HG02885 (cell line): ENCODE results near the gene IL36RN.
A peak's percentile ranks its signal among the peaks of the same experiment; 100 is the strongest.
"Not testable (repeated sequence)": the region's sequence is repeated elsewhere in the genome, so short reads cannot be mapped to it uniquely, and the experiment has no call there.

Experiments used
- ATAC-seq: cut with Tn5 transposase; IDR thresholded peaks from one replicate; pipeline ENCODE4 v1.9.1; 2021; ENCODE audit warnings: mild to moderate bottlenecking; ENCODE audit not compliant: unreplicated experiment, poor library complexity

IL36RN gene

DNA sequence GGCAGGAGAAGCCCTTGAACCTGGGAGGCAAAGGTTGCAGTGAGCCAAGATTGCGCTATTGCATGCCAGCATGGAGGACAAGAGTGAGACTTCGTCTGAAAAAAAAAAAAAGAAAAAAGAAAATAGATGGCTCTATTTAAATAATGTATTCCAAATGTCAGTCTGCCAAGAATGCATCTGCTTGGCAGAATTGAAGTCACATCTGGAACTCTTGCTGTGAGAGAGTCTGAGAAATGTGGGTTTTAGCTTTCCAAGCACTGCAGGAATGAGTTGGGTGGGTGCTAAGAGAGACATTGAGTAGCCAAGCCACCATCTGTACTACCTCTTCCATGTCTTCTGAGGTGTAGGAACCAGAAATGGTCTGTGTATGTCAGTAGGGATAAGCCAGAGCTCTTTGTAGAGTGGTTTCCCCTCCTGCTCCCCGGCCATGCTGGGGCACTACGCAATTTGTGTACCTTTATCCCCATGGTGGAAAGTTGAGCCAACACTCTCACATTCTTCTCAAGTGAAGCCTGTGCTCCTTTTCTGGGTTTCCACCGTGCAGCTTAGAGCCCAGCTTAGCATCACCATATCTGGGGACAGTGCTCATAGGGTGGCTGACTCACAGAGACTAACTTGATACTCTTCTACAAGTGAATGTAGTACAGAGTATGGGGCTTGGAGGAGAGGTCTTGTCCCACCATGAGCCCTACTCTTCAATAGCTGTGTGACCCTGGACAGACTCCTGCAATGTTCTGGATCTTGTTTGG, 34.0 kb downstream of the IL36RN start:
- ATAC-seq: no peak

DNA sequence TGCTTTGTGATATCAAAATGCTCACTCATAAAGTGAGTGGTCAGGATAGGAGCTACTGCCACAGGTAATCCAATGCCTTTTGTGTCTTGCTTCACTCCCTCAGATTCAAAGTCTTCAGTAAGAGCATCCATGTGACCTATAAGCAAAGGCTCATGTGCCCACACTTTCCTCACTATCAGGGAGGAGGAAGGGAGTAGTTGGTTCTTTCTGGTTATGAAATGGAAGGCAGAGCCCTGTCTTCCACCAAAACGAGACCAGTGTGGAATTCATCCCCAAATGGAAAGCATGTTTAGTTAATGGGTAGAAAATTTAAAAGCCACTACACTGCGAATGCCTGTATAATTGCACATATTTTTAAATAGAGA, 34.6 kb downstream of the IL36RN start:
- ATAC-seq: no peak

DNA sequence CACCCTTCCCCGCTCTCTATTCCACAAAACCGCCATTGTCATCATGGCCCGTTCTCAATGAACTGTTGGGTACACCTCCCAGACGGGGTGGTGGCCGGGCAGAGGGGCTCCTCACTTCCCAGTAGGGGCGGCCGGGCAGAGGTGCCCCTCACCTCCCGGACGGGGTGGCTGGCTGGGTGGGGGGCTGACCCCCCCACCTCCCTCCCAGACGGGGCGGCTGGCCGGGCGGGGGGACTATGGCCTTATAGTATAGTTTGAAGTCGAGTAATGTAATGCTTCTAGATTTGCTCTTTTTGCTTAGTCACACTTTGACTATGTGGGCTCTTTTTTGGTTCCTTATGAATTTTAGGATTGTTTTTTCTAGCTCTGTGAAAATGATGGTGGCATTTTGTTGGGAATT, 37.3 kb downstream of the IL36RN start:
- not testable (repeated sequence) for ATAC-seq

DNA sequence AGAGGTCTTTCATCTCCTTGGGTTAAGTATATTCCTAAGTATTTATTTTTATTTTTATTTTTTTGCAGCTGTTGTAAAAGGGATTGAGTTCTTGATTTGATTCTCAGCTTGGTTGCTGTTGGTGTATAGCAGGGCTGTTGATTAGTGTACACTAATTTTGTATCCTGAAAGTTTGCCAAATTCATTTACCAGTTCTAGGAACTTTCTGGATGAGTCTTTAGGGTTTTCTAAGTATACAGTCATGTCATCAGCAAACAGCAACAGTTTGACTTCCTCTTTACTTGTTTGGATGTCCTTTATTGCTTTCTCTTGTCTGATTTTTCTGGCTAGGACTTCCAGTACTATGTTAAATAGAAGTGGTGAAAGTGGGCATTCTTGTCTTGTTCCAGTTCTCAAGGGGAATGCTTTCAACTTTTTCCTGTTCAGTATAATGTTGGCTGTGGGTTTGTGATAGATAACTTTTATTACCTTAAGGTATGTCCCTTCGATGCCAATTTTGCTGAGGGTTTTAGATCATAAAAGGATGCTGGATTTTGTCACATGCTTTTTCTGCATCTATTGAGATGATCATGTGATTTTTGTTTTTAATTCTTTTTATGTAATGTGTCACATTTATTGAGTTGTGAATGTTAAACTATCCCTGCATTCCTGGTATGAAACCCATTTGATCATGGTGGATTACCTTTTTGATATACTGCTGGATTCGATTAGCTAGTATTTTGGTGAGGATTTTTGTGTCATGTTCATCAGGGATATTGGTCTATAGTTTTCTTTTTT, 38.0 kb downstream of the IL36RN start:
- ATAC-seq: not testable (repeated sequence)

DNA sequence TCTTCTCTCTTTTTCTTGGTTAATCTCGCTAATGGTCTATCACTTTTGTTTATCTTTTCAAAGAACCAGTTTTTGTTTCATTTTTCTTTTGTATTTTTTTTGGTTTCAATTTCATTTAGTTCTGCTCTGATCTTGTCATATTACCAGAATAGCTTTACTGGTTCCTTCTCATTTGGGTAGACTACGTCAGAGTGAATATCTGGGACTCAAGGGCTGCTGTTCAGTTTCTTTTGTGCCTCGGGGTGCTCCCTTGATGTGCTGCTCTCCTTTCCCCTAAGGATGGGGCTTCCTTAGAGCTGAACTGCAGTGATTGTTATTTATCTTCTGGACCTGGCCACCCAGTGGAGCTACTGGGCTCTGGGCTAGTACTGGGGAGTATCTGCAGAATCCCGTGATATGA, 39.0 kb downstream of the IL36RN start:
- ATAC-seq: peak; percentile 43

DNA sequence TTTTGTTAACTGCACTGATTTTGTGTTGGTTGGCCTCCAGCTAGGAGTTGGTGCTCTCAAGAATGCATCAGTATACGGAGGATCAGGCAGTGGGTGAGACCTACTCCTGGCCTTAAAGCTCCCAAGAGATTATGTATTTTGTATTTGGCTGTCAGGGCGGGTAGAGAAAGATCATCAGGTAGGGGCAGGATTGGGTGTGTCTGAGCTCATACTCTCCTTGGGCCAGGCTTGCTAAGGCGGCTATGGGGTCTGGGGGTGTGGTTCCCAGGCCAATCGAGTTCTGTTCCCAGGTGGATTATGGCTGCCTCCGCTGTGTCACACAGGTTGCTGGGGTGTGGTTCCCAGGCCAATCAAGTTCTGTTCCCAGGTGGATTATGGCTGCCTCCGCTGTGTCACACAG, 39.5 kb downstream of the IL36RN start:
- ATAC-seq: no peak

DNA sequence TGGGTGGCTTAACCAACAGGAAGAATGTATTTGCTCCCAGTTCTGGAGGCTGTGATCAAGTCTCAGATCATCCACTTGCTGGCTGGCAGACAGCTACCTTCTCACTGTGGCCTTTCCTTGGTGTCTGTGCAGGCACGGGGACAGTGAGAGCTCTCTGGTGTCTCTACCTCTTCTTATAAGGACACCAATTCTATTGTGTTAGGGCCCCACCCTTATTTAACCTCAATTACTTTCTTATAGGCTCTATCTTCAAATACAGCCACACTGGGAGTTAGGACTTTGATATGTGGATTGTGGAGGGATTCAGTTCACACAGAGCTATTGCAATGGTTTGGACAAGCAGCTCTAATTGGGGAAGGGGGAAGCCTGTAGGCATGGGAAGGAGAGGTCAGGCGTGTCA, 43.1 kb downstream of the IL36RN start:
- ATAC-seq: no peak

DNA sequence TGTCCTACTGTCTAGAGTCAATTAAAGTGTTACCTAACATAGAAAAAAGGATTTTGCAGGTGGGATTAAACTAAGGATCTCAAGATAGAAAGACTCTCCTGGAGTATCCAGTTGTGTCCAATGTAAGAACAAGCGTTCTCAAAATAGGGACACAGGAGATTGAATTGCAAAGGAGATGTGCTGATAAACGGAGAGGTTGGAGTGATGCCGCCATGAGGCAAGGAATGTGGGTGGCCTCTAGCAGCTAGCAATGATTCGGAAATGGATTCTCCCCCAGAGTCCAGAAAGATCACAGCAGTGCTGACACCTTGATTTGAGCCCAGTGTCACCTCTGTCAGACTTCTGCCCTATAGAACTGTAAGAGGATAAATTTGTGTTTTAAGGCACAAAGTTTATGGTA, 44.3 kb downstream of the IL36RN start:
- no peak for ATAC-seq

DNA sequence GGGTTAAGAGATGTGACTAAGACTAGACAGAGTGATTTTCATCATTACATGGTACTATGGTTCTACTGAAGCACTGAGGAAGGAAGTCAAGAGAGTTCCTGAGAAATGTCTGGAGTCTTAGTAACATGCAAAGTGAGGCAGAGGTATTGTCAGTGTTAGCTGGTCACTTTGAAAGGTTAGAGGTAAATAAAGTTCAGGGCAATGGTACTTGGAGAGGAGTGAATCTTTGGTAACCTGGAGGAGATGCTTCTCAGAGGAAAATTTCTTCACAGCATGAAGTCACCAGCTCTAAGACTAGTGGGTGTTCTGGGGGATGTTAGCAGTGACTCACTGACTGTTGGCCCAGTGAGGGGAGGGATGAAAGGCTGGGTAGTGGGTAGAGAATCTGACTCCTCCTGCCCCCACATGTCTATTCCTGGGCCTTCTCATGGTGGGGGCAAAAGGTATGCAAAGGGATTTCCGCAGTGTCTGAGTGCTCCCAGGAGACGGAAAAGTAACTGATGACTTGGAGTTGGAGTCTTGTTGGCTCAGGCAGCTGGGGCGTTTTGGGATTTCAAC, 45.1 kb downstream of the IL36RN start:
- ATAC-seq: no peak

DNA sequence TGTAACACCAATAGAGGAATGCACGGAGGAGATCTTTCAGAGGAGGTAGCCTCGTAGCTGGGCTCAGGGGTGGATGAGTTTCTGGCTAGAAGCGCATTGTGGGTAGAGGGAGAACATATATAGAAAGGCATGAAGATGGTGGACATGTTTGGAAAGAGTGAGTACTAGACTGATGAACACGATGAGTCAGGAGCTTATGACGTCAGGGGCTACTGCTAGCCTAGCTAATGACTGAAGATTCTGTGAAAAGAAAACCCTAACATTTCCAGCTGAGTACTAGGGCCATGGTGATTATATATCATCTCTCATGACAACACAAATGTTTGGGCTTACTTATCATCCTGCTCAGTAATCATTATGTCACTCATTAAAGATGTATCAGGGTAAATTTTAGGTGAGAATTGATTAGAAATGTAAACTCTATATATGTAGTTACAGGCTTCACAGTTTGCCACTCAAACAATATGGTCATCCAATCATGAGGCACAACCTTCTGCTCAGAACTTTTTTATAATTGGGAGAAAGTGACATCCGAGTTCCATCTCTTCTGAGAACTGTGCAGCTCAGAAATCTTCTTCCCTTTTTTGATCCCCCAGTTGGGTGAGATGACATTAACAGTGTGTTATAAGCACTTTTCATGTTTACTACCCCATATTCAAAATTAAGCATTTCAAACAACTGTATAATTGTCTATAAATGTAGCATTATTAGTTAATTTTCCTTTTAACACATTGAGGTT, 46.2 kb downstream of the IL36RN start:
- no peak for ATAC-seq

DNA sequence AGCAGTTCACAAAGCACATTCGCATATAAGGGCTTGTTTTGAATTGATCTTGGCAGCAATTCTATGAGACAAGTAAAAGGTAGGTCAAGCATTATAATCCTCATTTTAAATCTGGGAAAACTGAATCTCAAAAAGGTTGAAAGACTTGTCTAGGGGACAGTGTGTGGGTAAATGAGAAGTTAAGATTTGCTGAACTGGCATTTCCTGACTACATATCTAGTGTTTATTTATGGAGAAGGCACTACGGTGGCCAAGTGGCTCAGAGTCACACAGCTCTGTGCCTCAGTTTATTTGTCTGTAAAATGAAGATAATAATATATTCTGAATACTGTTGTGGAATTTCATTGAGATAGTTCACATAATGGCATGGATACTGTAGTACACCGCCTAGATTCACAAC, 52.1 kb downstream of the IL36RN start:
- ATAC-seq: no peak

DNA sequence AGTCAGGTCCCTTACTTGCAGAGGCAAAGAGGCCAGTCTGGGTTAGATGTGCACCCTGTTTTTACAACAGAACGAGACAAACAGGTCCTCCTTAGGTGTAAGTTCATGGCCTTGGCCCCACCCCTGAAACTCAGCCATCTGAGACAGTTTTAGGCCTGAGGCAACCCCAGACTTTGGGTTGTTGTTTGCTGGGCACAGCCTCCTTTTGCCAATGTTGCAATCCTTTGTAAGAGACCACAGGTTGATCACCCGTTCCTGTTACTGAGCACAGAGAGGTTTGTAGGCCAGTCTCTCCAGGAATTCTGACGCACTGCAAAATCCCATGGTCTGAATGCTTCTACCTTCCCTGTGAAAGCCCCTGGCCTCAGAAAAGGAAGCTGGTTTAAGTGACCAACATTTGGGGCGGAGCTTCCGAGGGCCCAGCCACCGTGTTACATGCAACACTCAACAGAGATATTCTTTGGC, 52.9 kb downstream of the IL36RN start:
- ATAC-seq: no peak

DNA sequence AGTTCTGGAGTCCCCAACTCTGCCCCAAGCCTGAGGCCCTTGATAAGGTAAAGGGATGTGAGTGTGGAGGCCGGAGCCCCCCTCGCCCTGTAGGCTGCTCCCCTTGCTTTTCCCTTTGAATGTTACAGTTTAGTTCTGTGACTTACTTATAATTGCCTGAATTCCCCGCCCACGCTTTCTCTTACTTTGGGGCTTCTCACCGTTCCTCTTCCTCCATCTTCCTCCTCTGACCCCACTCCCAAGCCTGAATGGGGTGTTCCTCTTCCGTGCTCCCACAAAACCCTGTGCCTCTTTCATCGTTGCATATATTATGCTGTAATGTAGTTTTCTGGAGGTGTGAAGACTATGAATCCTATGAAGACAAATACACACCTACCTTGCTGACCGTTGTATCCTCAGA, 53.4 kb downstream of the IL36RN start:
- ATAC-seq: no peak

DNA sequence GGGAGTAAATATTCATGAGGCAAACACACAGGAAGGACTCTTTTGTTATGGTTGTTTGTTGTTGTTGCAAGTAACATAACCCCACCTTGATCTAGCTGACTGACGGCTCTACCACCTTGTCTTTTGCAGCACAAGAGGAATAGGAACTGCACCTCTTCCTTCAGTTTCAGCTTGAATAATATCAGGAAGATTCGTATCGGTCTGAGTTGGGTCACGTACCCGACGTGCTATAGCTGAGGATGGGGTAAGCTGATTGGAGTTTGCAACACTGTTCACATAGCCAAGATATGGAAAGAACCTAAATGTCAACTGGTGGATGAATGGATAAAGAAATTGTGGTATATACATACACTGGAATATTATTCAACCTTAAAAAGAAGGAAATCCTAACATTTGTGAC, 53.9 kb downstream of the IL36RN start:
- ATAC-seq: no peak

DNA sequence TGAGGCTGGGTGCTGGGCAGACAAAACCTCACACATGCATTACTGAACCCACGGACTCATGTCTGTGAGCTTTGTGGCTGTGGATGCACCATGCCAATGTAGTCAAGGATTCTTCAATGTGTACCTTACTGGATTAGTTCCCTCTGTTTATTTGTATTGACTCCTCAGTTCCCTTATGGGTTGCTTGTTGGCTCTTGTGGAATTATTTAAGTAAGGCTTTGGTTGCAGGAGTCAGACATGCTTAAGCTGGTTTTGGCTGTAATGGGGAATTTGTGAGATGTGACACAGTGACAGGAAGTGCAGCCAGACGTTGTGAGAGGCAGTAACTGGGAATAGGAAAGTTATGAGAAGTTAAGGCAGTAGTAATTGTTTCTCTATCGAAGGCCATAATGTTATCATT, 54.8 kb downstream of the IL36RN start:
- ATAC-seq: no peak
